Nephron progenitor cell (in vitro differentiated cells): ENCODE data around the gene DIP2C.

Experiments used
- DNase-seq: peaks from one replicate; pipeline ENCODE4 v3.0.0; 2021
- H3K27ac Mint-ChIP-seq: 2 replicates; pipeline ENCODE4 v1.8.0; 2021; ENCODE audit warnings: mild to moderate bottlenecking, moderate library complexity, mixed read lengths
- H3K27me3 Mint-ChIP-seq: 2 replicates; pipeline ENCODE4 v1.8.0; 2021; ENCODE audit warnings: mild to moderate bottlenecking, low read depth, mixed read lengths; ENCODE audit not compliant: poor library complexity
- H3K36me3 Mint-ChIP-seq: 2 replicates; pipeline ENCODE4 v1.8.0; 2021; ENCODE audit warnings: low read depth, mixed read lengths
- H3K4me1 Mint-ChIP-seq: 2 replicates; pipeline ENCODE4 v1.8.0; 2021; ENCODE audit warnings: mixed read lengths
- H3K4me3 Mint-ChIP-seq: 2 replicates; pipeline ENCODE4 v1.8.0; 2021; ENCODE audit warnings: mild to moderate bottlenecking, moderate library complexity, mixed read lengths
- H3K9me3 Mint-ChIP-seq: 2 replicates; pipeline ENCODE4 v1.8.0; 2021; ENCODE audit warnings: mild to moderate bottlenecking, moderate library complexity, mixed read lengths
- TF ChIP-seq, protein P1 (sequence below): fragments of 200-600 bp; sonication (generic); IDR thresholded peaks from 2 replicates; pipeline ENCODE4 v1.5.0; 2021; ENCODE audit warnings: antibody characterized with exemption

Gene DIP2C

GRCh38 chr10:364267-364775 is 325.1 kb downstream of the DIP2C start:
- H3K27ac Mint-ChIP-seq: no peak overlapping the region
- TF ChIP-seq, protein P1, sequence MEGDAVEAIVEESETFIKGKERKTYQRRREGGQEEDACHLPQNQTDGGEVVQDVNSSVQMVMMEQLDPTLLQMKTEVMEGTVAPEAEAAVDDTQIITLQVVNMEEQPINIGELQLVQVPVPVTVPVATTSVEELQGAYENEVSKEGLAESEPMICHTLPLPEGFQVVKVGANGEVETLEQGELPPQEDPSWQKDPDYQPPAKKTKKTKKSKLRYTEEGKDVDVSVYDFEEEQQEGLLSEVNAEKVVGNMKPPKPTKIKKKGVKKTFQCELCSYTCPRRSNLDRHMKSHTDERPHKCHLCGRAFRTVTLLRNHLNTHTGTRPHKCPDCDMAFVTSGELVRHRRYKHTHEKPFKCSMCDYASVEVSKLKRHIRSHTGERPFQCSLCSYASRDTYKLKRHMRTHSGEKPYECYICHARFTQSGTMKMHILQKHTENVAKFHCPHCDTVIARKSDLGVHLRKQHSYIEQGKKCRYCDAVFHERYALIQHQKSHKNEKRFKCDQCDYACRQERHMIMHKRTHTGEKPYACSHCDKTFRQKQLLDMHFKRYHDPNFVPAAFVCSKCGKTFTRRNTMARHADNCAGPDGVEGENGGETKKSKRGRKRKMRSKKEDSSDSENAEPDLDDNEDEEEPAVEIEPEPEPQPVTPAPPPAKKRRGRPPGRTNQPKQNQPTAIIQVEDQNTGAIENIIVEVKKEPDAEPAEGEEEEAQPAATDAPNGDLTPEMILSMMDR: no peak
- peaks cover 69% of the 10 kb centered on the region for H3K36me3 Mint-ChIP-seq
- peaks cover 4% of the 10 kb centered on the region for H3K27me3 Mint-ChIP-seq
- no peak for DNase-seq
- no peak overlapping the region for H3K4me3 Mint-ChIP-seq
- H3K4me1 Mint-ChIP-seq: peaks cover 49% of the 10 kb centered on the region
- no peaks in the 10 kb centered on the region for H3K9me3 Mint-ChIP-seq

GRCh38 chr10:363152-363551 is 326.3 kb downstream of the DIP2C start:
- Mint-ChIP-seq H3K4me1 (peaks cover 57% of the 10 kb centered on the region), H3K27ac (no peak overlapping the region), H3K9me3 (no peaks in the 10 kb centered on the region), H3K4me3 (peak overlapping the region; percentile 11), H3K27me3 (peaks cover 4% of the 10 kb centered on the region), H3K36me3 (peaks cover 72% of the 10 kb centered on the region)
- TF ChIP-seq, protein P1: no peak
- DNase-seq: no peak

DNA sequence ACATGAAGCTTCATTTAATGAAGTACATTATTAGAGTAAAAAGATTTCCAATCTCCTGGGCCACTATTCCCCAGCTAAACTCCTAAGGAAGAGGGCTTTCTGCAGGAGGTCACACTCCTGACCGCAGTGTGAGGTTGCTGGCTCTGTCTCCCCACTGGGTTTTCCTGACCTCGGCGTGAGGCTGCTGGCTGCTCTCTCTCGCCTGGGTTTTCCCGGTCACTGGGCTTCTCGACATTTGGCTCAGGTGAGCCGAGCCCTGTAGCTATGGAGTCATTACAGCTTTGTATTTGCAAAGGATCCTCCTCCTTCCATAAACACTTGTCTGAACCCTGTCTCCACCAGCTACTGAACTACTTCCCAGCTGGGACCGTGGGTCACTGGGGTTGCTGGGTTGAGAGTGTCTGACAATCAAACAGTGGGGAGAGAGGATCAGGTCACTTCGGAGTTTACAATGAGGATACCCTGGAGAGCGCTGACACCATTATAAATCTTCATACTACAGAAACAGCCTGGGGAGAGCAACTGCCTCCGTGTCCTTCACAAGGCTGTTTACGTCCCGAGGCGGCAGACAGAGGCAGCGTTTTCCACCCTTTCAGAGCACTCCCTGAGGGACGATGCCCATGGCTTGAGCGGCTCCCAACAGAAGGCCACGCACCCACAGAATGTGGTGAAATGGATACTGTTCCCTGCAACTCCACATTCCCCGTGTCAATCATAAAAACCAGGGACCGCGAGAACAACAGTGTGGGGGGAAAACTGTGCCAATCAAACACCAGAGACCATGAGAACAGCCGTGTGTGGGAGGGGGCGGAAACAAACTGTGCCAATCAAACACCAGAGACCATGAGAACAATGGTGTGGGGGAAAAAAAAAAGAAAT is 328.0 kb downstream of the DIP2C start:
- peak; percentile 55 for DNase-seq
- H3K4me3 Mint-ChIP-seq: peak overlapping the region; percentile 66
- peaks cover 74% of the 10 kb centered on the region for H3K36me3 Mint-ChIP-seq
- H3K4me1 Mint-ChIP-seq: peaks cover 63% of the 10 kb centered on the region
- no peaks in the 10 kb centered on the region for H3K9me3 Mint-ChIP-seq
- H3K27ac Mint-ChIP-seq: peak overlapping the region; percentile 94
- peaks cover 11% of the 10 kb centered on the region for H3K27me3 Mint-ChIP-seq
- TF ChIP-seq, protein P1: no peak

DNA sequence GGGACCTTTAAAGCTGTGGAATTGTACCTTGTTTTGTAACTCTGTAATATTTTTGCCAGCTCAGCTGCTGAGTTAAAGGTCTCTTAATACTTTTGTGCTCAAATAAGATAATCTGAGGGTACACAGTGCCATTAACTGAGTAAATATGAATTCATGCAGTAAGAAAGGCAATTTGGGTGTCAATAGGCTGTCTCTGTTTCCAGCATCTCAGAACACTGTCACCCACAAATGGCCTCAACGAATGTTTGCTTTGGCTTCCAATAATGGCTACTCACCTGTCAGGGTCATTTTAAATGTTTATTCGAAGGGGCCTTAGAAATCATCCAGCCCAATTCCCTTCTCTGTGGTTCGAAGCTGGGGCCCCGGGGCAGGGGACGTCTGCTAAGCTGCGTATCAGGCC is 328.8 kb downstream of the DIP2C start:
- no peaks in the 10 kb centered on the region for H3K9me3 Mint-ChIP-seq
- DNase-seq: no peak
- no peak overlapping the region for H3K27ac Mint-ChIP-seq
- TF ChIP-seq, protein P1: no peak
- H3K4me1 Mint-ChIP-seq: peaks cover 63% of the 10 kb centered on the region
- peaks cover 75% of the 10 kb centered on the region for H3K36me3 Mint-ChIP-seq
- H3K4me3 Mint-ChIP-seq: no peak overlapping the region
- H3K27me3 Mint-ChIP-seq: peaks cover 11% of the 10 kb centered on the region

DNA sequence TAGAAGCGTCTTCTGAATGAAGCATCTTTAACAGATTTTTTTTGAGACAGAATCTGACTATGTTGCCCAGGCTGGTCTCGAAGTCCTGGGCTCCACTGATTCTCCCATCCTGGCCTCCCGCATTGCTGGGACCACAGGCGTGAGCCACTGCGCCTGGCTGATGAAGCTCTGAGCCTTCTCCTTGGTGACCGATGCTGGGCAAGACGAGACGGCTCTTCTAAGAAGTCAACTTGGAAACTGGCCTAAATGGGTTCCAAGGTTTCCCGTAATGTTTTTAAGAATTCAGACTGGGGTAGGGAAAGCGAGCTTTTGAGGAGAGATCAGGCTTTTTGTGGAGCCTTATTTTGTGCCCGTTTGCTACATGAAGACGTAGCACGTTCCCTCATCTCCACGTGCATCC is 329.7 kb downstream of the DIP2C start:
- TF ChIP-seq, protein P1: no peak
- no peak for DNase-seq
- peaks cover 77% of the 10 kb centered on the region for H3K36me3 Mint-ChIP-seq
- peaks cover 63% of the 10 kb centered on the region for H3K4me1 Mint-ChIP-seq
- no peaks in the 10 kb centered on the region for H3K9me3 Mint-ChIP-seq
- no peak overlapping the region for H3K4me3 Mint-ChIP-seq
- H3K27me3 Mint-ChIP-seq: peaks cover 11% of the 10 kb centered on the region
- H3K27ac Mint-ChIP-seq: no peak overlapping the region
